Activated CD8-positive, alpha-beta memory T cell treated with anti-CD3 and anti-CD28 coated beads for 24 hours (primary cell): ENCODE measurements around the gene CAPN15.

Source experiments
- DNase-seq: peaks from one replicate; pipeline ENCODE4 v3.0.0-alpha.2; 2020

CAPN15 gene

GRCh38 chr16:580141-580945, 52.8 kb downstream of the CAPN15 start:
- DNase-seq, result no peak

DNA sequence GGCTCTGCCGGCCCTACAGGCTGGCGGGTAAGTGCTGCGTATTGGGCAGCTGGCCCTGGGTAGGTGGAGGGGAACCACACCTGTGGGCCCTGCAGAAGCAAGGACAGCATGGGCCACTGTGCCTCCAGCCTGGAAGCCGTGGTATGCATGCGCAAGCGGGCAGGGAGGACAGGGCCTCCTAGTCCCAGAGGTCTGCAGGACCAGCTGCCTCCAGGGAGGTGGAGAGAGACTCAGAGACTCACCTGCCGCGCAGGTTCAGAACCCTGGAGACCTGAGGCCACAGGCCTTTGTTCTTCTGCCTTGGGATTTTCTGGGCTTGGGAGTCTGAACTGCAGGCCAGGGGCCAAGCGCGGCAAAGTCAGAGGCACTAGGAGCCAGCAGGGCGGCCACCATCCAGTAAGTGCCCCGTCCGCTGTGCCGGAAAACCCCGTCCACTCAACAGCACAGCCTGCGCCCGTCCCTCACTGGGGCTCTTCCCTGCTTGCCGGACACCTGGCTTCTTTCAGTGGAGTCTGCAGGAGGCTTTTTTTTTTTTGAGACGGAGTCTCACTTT, 53.5 kb downstream of the CAPN15 start:
- DNase-seq, result no peak

- no peak for DNase-seq
These were observed 54.7 kb downstream of the CAPN15 start for GRCh38 chr16:582218-582613.

- no peak for DNase-seq
These were observed 55.3 kb downstream of the CAPN15 start for GRCh38 chr16:582614-583331.

GRCh38 chr16:583470-583814, 55.9 kb downstream of the CAPN15 start:
- DNase-seq, result no peak

DNA sequence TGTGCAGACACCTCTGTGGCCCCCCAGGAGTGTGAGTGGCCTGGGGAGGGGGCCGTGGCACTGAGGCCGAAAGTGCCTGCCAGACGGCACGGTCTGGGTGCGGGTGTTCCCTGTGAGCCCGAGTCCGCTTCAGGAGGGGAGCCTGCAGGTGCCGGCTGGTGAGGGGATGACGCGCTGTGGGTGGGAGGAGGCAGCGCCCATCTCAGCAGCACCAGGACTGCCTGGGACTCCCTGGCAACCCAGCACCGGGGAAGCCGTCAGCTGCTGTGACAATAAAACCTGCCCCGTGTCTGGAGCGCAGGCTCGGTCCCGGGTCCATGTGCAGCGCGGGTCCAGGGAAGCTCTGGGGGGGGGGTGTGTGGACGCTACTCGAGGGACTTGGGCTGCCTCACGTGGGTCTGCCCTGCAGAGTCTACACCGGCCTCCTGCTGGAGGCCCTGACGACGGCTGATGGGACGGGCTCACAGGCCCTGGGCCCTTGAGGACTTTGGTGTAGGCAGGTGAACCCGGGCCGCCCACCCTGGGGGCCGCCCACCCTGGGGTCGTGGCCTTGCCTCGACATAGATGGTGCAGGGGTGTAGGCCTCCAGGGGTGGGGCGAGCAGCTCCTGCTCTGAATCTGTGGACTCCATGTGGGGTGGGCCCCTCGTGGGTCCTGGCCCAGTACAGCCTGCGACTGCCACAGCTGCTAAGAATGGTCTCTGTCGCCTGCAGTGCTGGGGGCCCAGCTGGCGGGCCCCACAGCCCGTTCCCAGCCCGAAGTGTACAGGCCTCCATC, 56.5 kb downstream of the CAPN15 start:
- no peak for DNase-seq

DNA sequence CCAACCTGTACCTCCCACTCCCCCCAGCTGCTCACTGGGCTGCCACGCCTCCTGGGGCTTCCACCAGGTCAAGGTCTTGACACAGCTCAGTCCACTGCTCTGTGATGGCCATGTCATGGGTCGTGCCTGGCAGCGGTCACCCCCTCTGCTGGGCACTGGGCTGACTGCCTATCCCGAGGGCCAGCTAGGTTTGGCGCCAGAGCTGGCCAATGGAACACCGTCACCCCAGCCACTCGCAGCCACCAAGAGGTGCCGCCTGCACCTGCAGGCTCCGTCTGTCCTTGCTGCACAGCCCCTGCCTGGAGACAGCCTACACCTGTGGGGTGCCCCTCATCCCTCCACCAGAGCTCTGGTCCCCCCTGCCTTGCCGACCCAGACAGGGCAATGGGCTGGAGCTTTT, 57.8 kb downstream of the CAPN15 start:
- DNase-seq, result no peak

- DNase-seq, result no peak
These were observed 58.6 kb downstream of the CAPN15 start for GRCh38 chr16:586047-586644.

DNA sequence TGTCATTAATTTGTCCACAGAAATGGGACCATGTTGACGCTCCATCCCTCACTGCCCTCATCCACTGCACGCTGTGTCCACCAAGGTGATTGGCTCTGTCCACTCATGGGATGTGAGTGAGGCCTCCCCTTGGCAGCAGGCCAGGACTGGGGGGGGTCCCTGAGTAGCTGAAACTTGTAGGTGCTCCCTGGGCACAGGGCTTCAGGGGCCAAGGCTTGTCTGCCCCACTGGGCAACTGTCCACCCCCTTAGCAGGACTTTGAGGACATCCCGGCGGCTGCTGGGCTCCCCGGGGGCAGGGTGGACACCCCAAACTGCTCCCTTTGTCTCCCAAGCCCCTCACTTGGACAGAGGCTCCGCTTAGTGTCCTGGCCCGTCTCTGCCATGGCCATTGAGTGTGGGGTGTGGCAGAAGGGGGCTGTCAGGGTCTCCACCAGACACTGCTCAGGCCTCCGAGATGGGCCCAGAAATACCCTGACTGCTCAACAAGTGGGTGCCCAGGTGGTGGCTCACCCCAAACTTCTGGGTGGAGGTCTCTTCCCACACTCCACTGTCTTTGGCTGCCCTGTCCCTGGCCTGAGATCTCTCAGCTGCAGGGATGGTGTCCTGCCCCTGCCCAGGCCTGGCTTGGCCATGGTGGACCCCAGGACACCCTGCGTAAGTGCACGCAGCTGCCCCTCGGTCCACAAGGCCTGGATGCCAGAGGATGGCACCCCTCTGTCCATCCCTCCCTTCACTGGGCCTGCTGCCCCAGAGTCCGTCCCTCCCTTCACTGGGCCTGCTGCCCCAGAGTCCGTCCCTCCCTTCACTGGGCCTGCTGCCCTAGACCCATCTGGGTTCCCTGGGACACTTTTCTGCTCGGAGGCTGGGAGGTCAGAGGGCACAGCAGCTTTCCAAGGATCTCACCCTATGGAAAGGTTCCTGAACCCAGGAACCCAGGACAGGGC, 59.4 kb downstream of the CAPN15 start:
- DNase-seq, result no peak

DNA sequence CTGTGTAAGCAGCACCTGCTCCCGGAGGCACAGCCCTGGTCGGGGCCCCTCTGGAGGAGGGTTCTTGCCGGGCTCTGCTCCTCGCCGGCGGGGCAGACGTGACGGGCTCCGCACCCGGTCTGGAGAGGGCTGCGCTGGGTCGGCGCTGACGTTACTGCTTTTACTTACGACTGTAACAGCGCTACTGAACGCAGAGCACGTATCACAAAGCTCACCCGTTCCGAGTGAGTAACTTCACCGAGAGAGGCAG, 61.1 kb downstream of the CAPN15 start:
- peak; percentile 87 for DNase-seq

GRCh38 chr16:588889-589657, 61.6 kb downstream of the CAPN15 start:
- DNase-seq, result peak; percentile 100

DNA sequence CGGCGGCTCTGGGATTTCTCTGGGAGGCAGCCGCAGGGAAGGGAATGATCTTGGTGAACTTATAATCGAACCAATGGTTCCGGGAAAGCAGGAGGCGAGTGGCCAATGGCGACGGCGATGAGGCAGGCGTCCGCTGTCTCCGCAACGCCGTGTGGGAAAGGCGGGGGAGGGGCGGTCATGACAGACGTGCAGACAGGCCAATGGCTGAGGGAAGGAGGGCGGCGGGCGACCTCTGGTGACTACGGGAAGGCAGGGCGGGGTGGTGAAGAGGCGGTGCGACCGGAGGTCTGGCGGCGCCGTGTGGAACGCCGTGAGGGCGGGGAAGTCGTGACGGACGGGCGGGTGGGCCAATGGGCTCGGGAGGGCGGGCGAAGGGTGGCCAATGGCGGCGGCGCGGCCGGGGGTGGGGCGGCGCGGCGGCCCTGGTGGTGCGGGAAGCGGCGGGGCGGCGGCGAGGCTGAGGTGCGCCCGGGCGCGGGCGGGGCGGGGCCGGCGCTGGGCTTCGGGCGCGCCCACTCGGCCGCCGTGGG, 62.2 kb downstream of the CAPN15 start, which contains the start of gene RAB40C:
TSS of gene RAB40C (plus strand) at position 409 of the 530 bp plus-strand sequence. CDS start 226 bp downstream, outside the sequence.
- peak; percentile 99 for DNase-seq

DNA sequence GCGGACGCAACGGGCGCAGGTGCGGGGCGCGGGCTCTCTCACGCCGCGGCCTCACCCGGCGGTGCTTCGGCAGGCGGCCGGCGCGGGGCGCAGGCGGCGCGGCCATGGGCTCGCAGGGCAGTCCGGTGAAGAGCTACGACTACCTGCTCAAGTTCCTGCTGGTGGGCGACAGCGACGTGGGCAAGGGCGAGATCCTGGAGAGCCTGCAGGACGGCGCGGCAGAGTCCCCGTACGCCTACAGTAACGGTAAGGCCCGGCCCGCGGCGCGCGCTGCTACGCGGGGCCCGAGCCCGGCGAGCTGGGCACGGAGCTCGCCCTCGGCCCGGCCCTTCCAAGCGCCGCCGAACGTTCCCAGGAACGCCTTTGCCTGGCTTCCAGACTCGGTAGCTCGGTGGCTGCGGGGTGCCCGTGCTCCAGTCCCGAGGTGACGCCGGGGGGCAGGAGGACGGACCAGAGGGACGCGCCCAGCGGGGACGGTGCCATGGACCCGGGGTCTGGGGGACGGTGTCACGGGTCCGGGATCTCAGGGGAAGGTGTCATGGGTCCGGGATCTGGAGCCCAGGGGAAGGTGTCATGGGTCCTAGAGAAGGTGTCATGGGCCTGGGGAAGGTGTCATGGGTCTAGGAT, 62.8 kb downstream of the CAPN15 start:
- no peak for DNase-seq

DNA sequence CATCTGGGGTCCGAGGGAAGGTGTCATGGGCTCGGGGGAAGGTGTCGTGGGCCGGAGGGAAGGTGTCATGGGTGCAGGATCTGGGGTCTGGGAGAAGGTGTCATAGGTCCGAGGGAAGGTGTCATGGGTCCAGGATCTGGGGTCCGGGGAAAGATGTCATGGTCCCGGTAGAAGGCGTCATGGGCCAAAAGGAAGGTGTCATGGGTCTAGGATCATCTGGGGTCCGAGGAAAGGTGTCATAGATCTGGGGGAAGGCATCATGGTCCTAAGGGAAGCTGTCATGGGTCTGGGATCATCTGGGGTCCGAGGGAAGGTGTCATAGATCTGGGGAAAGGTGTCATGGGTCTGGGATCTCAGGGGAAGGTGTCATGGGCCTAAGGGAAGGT, 63.3 kb downstream of the CAPN15 start:
- DNase-seq, result no peak

GRCh38 chr16:591231-591630, 63.7 kb downstream of the CAPN15 start:
- no peak for DNase-seq

GRCh38 chr16:591892-592517, 64.5 kb downstream of the CAPN15 start:
- no peak for DNase-seq

- no peak for DNase-seq
These were observed 65.2 kb downstream of the CAPN15 start for GRCh38 chr16:592518-593306.

DNA sequence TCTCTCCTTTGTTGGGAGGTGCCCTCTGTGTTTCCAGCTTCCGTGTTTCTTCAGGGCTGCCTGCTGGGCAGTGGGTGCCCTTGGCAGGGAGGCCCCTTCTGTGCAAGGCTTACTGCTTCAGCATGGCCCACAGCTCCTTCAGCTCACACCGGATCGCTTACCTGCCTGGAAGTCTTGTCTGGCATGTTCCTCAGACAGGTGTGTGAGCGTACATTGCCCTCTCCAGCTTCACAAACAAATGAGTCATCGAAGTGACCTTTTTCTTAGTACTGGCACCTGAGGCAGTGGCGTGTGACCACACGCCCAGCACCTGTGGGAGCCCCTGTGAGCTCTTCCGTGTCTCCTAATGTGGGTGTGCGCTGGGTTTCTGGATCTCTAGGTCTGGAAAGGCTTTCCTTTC, 65.9 kb downstream of the CAPN15 start:
- no peak for DNase-seq

DNA sequence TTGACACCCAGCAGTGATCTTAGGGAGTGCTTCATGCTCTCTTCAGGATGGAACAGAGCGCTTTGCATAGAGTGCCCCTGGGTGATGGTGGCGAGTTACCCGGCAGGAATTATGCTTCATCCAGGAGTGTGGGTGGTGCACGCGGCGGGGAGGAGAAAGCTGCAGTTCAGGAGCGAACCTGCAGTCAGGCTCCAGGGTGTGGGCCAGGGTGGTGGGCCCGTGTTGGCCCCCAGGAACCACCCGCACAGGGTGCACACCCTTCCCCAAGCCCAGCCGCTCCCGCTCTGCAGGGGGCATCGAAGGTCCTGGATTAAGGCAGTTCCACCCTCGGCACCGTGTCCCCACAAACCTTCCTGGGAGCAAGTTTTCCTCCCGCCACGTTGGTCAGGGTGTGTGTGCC, 66.3 kb downstream of the CAPN15 start:
- no peak for DNase-seq
